Middle frontal gyrus (tissue), 1 donor: ENCODE results near the gene HHEX.

ENCODE experiments used
- DNase-seq: peaks from one replicate; pipeline ENCODE4 v3.0.0-alpha.2; 2015; ENCODE audit warnings: low spot score; ENCODE audit errors: extremely low spot score

The HHEX gene

DNA sequence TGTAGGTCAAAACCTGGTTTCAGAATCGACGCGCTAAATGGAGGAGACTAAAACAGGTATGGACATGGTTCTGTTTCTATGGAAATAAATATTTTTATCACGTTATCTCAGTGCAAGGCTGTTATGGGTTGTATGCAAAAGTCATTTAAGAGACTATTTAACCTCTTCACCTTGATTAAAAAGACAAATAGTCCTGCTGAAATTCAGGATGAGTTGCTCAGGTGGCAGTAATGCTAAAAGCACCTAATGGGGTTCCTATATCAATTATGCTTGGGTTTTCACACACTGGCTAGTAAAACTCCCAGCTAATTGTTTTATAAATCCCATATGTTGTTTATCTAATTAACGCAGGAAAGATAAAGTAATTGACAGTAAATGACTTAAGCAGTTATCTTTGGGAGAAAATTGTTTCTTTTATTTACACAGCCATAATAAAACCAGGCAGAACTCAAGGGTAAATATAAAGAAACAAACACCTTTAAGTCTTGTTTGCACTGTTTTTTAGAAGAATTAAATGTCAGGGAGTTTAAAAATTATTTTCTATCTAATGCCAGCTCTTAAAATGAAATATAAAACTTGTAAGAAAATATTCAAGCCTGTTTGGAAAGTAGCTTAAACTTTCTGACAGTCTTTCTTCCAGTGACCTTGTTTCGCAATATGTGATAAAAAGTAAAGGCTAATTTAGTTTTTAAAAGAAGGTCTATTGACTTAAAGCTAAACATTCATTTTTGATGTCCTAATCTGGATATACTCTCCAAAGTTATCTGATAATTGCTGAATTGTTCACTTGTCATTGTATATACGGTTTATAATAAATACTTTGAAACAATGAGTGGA lies 3.2 kb downstream of the HHEX start:
- DNase-seq, result no peak

GRCh38 chr10:92693534-92693893 lies 3.8 kb downstream of the HHEX start:
- no peak for DNase-seq

DNA sequence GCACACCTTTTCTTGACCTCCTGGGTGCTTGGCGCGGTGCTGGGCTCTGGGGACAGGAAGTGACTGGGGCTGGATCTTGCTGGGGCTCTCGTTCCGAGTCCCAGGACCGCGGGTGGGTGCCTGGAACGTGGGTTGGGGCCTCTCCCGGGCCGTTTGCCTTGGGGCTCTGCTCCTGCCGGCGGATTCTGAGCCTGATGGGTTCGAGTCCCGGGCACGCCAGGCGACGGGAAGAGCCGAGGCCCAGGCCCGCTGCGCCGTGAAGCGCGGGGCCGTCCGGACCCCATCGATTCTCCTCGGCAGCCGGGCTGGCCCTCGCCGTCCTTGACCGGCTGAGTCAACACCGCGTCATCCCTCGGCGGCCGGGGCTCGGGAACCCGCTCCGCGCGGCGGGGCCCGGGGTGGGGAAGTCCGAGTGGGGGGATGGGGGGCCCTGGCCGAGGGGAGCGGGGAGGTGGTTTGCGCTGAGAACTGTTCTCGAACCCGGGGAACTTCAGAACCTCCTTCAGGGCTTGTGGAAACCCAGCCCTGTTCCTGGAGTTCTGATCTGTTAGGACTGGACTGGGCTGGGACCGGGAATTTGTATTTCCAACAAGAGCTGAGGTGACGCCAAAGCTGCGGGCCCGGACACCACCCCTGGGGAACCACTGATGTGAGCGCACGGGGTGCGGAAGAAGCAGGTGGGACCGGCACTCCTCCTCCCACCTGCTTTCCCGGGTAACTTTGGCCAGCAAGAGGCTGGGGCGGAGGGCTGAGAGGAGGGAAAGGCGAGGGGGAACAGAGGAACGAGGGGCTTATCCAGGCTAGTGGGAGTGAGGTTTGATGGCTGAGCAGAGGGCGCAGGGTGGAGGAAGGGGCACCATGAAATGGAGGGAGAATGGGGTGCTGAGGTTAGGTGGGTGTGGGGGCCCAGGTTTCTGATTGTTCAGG lies 6.2 kb downstream of the HHEX start:
- DNase-seq, result no peak

GRCh38 chr10:92696606-92697383 lies 7.0 kb downstream of the HHEX start:
- DNase-seq, result no peak

DNA sequence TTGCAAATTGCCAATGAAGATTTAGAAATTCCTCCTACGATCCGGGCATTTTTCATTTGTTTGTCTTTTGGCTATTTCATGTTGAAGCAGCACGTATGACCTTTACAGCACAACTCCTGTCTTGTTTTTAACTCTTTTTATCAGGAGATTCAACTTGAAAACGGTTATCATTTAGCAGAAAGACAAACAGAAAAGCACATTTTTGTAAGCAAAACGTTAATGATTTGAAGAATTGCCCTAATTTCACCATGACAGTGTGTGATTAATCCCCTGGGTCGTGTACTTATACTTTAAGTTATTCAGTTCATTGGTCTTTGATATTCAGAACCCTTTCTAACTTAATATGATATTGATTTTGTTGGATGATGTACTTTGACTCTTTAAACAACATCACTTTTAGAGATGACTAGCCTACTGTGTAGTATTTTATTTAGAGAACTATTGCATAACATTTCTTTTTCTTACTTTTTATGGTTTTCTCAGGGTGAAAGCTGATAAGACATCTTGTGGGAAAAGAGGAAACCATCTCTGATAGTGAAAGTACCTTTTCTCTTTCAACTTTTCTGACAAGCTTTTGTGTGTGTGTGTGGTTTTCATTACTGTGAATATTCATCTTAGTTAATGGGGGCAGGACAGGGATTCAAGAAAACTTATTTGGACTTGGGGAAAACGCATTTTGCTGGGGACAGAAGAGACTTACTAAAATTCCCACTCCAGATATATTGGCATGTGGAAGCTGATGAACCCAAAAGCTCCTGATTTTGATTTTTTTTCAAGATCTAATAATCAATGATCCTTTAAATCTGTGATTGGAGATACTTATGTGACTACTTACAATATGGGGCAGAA lies 8.1 kb downstream of the HHEX start:
- no peak for DNase-seq

DNA sequence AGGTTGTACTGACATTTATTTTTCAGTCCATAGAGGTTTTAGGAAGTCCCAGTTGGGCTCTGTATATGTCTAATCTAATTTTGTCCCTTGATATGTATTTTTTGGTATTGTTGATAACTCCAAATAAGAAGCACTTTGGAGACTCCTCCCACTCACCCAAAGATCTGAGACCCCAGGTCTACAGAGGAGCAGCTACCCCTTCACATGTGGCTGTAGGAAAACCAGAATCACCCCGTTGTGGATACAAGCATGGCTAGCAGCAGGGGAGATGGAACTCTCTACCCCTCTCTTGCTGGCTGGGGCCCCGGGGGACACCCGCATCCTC lies 9.4 kb downstream of the HHEX start:
- DNase-seq, result no peak

DNA sequence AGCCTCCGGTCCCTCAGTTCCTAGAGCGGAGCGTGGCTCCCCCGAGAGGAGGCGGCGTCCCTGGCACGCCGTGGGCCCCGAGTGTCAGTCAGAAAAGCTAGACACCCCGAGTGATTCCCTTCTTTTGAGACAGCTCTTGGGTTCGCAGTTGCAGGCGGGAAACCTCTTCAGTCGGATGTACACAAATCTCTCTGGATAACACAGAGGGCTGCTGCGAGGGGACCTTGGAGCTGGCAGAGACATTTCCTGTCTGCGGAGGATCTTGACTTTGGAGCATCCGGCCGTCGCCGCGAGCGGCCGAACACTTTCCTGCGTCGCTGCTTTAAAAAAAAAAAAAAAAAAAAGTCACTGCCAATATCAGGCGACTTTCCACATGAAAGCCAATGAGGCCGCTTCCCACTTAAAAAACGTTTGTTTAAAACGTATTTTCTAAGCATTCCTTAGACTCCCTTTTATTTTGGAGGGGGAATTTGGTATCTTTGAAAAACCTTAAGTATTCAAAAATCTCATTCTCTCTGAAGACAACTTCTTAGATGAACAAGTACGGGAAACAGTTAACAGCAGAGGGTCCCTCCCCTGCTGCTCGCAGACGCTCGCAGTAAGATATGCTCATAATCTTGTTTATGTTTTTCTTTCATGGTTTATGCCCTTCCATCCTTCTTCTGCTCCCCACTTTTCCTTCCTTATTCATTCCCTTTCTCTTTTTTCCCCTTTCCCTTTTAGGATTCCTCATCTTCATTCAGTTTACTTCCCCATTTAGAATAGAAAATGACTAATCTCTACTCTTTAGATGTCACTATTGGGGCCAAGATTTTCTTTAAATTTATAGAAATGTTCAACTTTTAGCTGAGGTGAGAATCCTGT lies 10.0 kb downstream of the HHEX start:
- no peak for DNase-seq

- no peak for DNase-seq
Observed at GRCh38 chr10:92702301-92702916, 12.7 kb downstream of the HHEX start.

- no peak for DNase-seq
Observed at GRCh38 chr10:92712016-92712889, 22.5 kb downstream of the HHEX start.

GRCh38 chr10:92714152-92714845 lies 24.5 kb downstream of the HHEX start:
- no peak for DNase-seq

- DNase-seq, result no peak
Observed at GRCh38 chr10:92714872-92715271, 25.1 kb downstream of the HHEX start.

- DNase-seq, result no peak
Observed at GRCh38 chr10:92719991-92720830, 30.5 kb downstream of the HHEX start.

DNA sequence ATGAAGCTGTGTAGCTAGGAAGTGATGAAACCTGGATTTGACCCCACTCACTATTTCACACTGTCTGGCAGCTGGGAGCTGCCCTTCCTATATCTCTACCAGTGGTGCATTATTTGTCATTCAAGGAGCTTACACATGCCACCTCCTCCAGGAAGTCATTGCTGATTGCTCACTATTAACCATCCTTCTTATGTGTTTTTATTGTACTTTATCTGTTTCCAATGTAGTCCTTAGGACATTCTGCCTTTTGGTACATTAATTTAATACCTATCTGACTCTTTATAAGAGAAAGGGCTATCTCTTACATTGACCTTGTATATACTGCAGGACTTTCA lies 31.0 kb downstream of the HHEX start:
- DNase-seq, result no peak

GRCh38 chr10:92722349-92722748 lies 32.6 kb downstream of the HHEX start:
- DNase-seq, result no peak

GRCh38 chr10:92727141-92727540 lies 37.4 kb downstream of the HHEX start:
- no peak for DNase-seq

- no peak for DNase-seq
Observed at GRCh38 chr10:92727550-92727949, 37.8 kb downstream of the HHEX start.

- DNase-seq, result no peak
Observed at GRCh38 chr10:92729886-92730285, 40.1 kb downstream of the HHEX start.
